Skeletal muscle satellite cell (primary cell): Measurements from ENCODE around the gene SNX12.
A peak's percentile ranks its signal among the peaks of the same experiment; 100 is the strongest.

Experiments used
- H3K27me3 ChIP-seq: 2 replicates; pipeline ENCODE4 v1.7.0; 2013; ENCODE audit warnings: low read length; ENCODE audit not compliant: control insufficient read depth, insufficient read depth
- H3K36me3 ChIP-seq: 2 replicates; pipeline ENCODE4 v1.7.0; 2013; ENCODE audit warnings: mild to moderate bottlenecking, control low read depth, low read length; ENCODE audit not compliant: insufficient read depth
- H3K4me1 ChIP-seq: 2 replicates; pipeline ENCODE4 v1.7.0; 2013; ENCODE audit warnings: low read length; ENCODE audit not compliant: control insufficient read depth, insufficient read depth
- H3K4me2 ChIP-seq: 2 replicates; pipeline ENCODE4 v1.7.0; 2013; ENCODE audit warnings: mild to moderate bottlenecking, low read length
- H3K4me3 ChIP-seq: 2 replicates; pipeline ENCODE4 v1.7.0; 2013; ENCODE audit warnings: low read length
- H3K9ac ChIP-seq: 2 replicates; pipeline ENCODE4 v1.7.0; 2013; ENCODE audit warnings: mild to moderate bottlenecking, low read depth, low read length, moderate library complexity
- H3K9me3 ChIP-seq: replicated peaks from 2 replicates; pipeline ENCODE4 v1.7.0; 2013; ENCODE audit warnings: mild to moderate bottlenecking, control low read depth, low read length

The SNX12 gene

GRCh38 chrX:71082822-71083221, 14.7 kb upstream of the SNX12 start:
- H3K9ac ChIP-seq = no peak overlapping the region
- H3K27me3 ChIP-seq = peaks cover 8% of the 10 kb centered on the region
- H3K36me3 ChIP-seq = no peaks in the 10 kb centered on the region
- H3K4me1 ChIP-seq = no peaks in the 10 kb centered on the region
- no peak overlapping the region for H3K4me2 ChIP-seq
- H3K4me3 ChIP-seq = no peak overlapping the region
- no peaks in the 10 kb centered on the region for H3K9me3 ChIP-seq

- Histone ChIP-seq H3K36me3 (no peaks in the 10 kb centered on the region), H3K27me3 (peaks cover 8% of the 10 kb centered on the region), H3K4me3 (no peak overlapping the region), H3K4me1 (no peaks in the 10 kb centered on the region), H3K9ac (no peak overlapping the region), H3K9me3 (no peaks in the 10 kb centered on the region), H3K4me2 (no peak overlapping the region)
These were observed 14.1 kb upstream of the SNX12 start for GRCh38 chrX:71082124-71082647.

GRCh38 chrX:71081330-71082123, 13.4 kb upstream of the SNX12 start:
- H3K9me3 ChIP-seq = no peaks in the 10 kb centered on the region
- H3K4me3 ChIP-seq = no peak overlapping the region
- H3K4me1 ChIP-seq = no peaks in the 10 kb centered on the region
- no peak overlapping the region for H3K4me2 ChIP-seq
- peaks cover 13% of the 10 kb centered on the region for H3K27me3 ChIP-seq
- no peak overlapping the region for H3K9ac ChIP-seq
- no peaks in the 10 kb centered on the region for H3K36me3 ChIP-seq

GRCh38 chrX:71070531-71070930, 2.4 kb upstream of the SNX12 start:
- no peak overlapping the region for H3K4me2 ChIP-seq

GRCh38 chrX:71067712-71068043, 456 bp downstream of the SNX12 start:
- peak overlapping the region; percentile 82 for H3K4me2 ChIP-seq
- no peaks in the 10 kb centered on the region for H3K36me3 ChIP-seq
- H3K27me3 ChIP-seq = no peaks in the 10 kb centered on the region
- peak overlapping the region; percentile 85 for H3K9ac ChIP-seq
- no peaks in the 10 kb centered on the region for H3K9me3 ChIP-seq
- no peaks in the 10 kb centered on the region for H3K4me1 ChIP-seq
- H3K4me3 ChIP-seq = peak overlapping the region; percentile 82

More at GRCh38 chrX:71070531-71070930, 2.4 kb upstream of the SNX12 start:
- peaks cover 15% of the 10 kb centered on the region for H3K27me3 ChIP-seq
- H3K9me3 ChIP-seq = no peaks in the 10 kb centered on the region
- no peaks in the 10 kb centered on the region for H3K4me1 ChIP-seq
- no peak overlapping the region for H3K4me3 ChIP-seq
- no peaks in the 10 kb centered on the region for H3K36me3 ChIP-seq
- H3K9ac ChIP-seq = no peak overlapping the region

GRCh38 chrX:71067089-71067488, 1.0 kb downstream of the SNX12 start:
- no peaks in the 10 kb centered on the region for H3K9me3 ChIP-seq
- no peaks in the 10 kb centered on the region for H3K27me3 ChIP-seq
- no peaks in the 10 kb centered on the region for H3K4me1 ChIP-seq
- H3K4me2 ChIP-seq = peak overlapping the region; percentile 82
- peak overlapping the region; percentile 82 for H3K4me3 ChIP-seq
- peaks cover under 1% of the 10 kb centered on the region for H3K36me3 ChIP-seq
- peak overlapping the region; percentile 85 for H3K9ac ChIP-seq

GRCh38 chrX:71060127-71060526, 8.0 kb downstream of the SNX12 start:
- Histone ChIP-seq H3K4me3 (no peak overlapping the region), H3K9me3 (no peaks in the 10 kb centered on the region), H3K4me1 (peaks cover 11% of the 10 kb centered on the region), H3K4me2 (no peak overlapping the region), H3K27me3 (no peaks in the 10 kb centered on the region), H3K36me3 (peaks cover 15% of the 10 kb centered on the region), H3K9ac (no peak overlapping the region)

- Histone ChIP-seq H3K27me3 (no peaks in the 10 kb centered on the region), H3K4me3 (no peak overlapping the region), H3K4me1 (peaks cover 11% of the 10 kb centered on the region), H3K9me3 (no peaks in the 10 kb centered on the region), H3K9ac (no peak overlapping the region), H3K36me3 (peaks cover 19% of the 10 kb centered on the region), H3K4me2 (no peak overlapping the region)
These were observed 10.1 kb downstream of the SNX12 start for GRCh38 chrX:71057848-71058530.

- H3K9ac ChIP-seq = peak overlapping the region; percentile 48
- H3K27me3 ChIP-seq = no peaks in the 10 kb centered on the region
- no peaks in the 10 kb centered on the region for H3K9me3 ChIP-seq
- peak overlapping the region; percentile 17 for H3K4me2 ChIP-seq
- H3K36me3 ChIP-seq = peaks cover 16% of the 10 kb centered on the region
- H3K4me3 ChIP-seq = no peak overlapping the region
- peaks cover 11% of the 10 kb centered on the region for H3K4me1 ChIP-seq
These were observed 11.3 kb downstream of the SNX12 start for GRCh38 chrX:71056867-71057266.

- Histone ChIP-seq H3K4me3 (no peak overlapping the region), H3K4me2 (no peak overlapping the region), H3K36me3 (peaks cover 4% of the 10 kb centered on the region), H3K9me3 (no peaks in the 10 kb centered on the region), H3K9ac (no peak overlapping the region), H3K27me3 (no peaks in the 10 kb centered on the region), H3K4me1 (peaks cover 11% of the 10 kb centered on the region)
These were observed 14.9 kb downstream of the SNX12 start for GRCh38 chrX:71053217-71053621.

- H3K27me3 ChIP-seq = no peaks in the 10 kb centered on the region
- H3K36me3 ChIP-seq = peaks cover 4% of the 10 kb centered on the region
- no peaks in the 10 kb centered on the region for H3K9me3 ChIP-seq
- peaks cover 7% of the 10 kb centered on the region for H3K4me1 ChIP-seq
- H3K4me3 ChIP-seq = no peak overlapping the region
- H3K4me2 ChIP-seq = no peak overlapping the region
- H3K9ac ChIP-seq = no peak overlapping the region
These were observed 15.4 kb downstream of the SNX12 start for GRCh38 chrX:71052721-71053120.
